ENCODE results near the gene TUBB4A. TPM values are rescaled to one million over a fixed set of nuclear protein-coding genes. Genes with fewer than 3 reads are reported as not detected.

Gene TUBB4A
- total RNA-seq, 6 experiments from 2014 or later, result 0.24 to 19.2 (median 1.4) TPM

- ATAC-seq (peak; percentile 21 to 59 (median 55)), DNase-seq (peak; percentile 47 to 80 (median 75))
- H3K4me1 ChIP-seq, result peaks cover 0 to 7% (median 0%) of the 10 kb centered on the region in 4 donors
- intact Hi-C loops (cut with DNase I), result no loop called here
- H3K4me3 ChIP-seq, result peak overlapping the region; percentile 66 to 83 (median 74)
- WGBS (ENCODE audit: insufficient coverage, low coverage, low lambda C conversion rate, missing lambda C conversion rate), result 49% methylated on average over 7 of the region's 16 CpGs
- peak overlapping the region in 1 of 3 donors; percentile 87 for H3K27ac ChIP-seq
- no peak for TF ChIP-seq POLR2A (IDR thresholded peaks at IDR 0.05)
- TF ChIP-seq, protein P1, sequence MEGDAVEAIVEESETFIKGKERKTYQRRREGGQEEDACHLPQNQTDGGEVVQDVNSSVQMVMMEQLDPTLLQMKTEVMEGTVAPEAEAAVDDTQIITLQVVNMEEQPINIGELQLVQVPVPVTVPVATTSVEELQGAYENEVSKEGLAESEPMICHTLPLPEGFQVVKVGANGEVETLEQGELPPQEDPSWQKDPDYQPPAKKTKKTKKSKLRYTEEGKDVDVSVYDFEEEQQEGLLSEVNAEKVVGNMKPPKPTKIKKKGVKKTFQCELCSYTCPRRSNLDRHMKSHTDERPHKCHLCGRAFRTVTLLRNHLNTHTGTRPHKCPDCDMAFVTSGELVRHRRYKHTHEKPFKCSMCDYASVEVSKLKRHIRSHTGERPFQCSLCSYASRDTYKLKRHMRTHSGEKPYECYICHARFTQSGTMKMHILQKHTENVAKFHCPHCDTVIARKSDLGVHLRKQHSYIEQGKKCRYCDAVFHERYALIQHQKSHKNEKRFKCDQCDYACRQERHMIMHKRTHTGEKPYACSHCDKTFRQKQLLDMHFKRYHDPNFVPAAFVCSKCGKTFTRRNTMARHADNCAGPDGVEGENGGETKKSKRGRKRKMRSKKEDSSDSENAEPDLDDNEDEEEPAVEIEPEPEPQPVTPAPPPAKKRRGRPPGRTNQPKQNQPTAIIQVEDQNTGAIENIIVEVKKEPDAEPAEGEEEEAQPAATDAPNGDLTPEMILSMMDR (IDR thresholded peaks at IDR 0.05), result no peak
- H3K9me3 ChIP-seq, result no peaks in the 10 kb centered on the region
- peaks cover 0 to 4% (median 1%) of the 10 kb centered on the region in 4 donors for H3K36me3 ChIP-seq
- H3K27me3 ChIP-seq, result no peaks in the 10 kb centered on the region
Measured at GRCh38 chr19:6458695-6459261, 43.3 kb downstream of the TUBB4A start.

DNA sequence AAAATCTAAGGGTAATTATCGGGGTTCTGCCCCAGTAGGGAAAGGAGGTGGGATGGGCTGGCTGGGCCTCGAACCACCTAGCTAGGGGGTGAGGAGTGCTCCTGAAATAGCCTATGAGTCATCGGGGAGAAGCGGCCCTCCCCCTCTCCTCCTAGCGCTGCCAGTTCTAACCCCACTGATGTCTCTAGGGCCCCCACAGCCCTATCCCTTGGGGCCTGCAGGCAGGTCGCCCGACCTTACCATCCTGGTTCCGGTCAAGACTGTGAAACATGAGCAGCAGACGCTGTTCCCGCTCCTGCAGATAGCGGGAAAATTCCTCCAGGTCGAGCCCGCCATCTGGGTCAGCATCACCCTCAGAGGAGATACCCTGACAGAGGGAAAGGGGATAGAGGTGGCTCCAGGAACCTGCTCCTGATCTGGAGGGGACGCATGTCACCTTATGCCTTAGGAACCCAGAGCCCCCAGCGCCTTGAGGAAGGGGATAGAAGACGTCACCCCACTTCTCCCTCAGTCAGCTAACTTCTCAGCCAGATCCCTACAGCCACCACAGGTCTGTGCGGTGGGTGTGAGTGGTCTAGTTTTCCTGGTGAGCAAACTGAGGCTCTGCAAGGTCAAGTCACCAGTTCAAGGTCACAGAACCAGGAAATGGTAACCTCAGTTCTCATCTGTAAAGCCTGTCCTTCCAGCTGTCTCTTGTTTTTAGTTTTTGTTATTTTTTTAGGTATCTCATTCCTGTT lies 44.0 kb downstream of the TUBB4A start:
- intact Hi-C loops (cut with DNase I), result no loop called here
- no peak overlapping the region for H3K27ac ChIP-seq
- DNase-seq, result no peak

DNA sequence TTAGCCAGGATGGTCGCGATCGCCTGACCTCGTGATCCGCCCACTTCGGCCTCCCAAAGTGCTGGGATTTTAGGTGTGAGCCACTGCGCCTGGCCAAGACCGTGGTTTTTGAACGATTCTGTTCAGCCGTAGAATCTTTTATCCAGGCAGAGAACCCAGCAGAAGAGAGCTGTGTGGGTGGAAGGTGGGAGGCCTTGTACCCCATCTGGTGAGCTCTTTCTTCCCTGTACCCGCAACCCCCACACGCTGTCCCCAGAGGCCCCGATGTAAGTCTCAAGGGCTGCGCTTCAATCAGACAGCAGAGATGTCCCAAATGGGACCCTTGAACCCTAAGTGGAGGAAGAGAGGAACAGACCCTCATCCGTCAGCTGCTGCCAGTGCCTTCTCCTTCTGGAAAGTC lies 46.2 kb downstream of the TUBB4A start:
- H3K4me1 ChIP-seq, result peaks cover 0 to 7% (median 0%) of the 10 kb centered on the region in 4 donors
- no peaks in the 10 kb centered on the region for H3K27me3 ChIP-seq
- H3K27ac ChIP-seq, result no peak overlapping the region
- intact Hi-C loops (cut with DNase I), result no loop called here
- no peak for TF ChIP-seq POLR2A (IDR thresholded peaks at IDR 0.05)
- TF ChIP-seq, protein P1 (IDR thresholded peaks at IDR 0.05), result no peak
- no peak for ATAC-seq
- no peak overlapping the region for H3K4me3 ChIP-seq
- WGBS (ENCODE audit: insufficient coverage, low coverage, low lambda C conversion rate, missing lambda C conversion rate), result 100% methylated on average over 1 of the region's 15 CpGs
- H3K36me3 ChIP-seq, result peaks cover 0 to 7% (median 5%) of the 10 kb centered on the region in 4 donors
- H3K9me3 ChIP-seq, result no peaks in the 10 kb centered on the region
- no peak for DNase-seq

More for the DNA sequence above, 44.0 kb downstream of the TUBB4A start:
- H3K9me3 ChIP-seq, result no peaks in the 10 kb centered on the region
- H3K27me3 ChIP-seq, result no peaks in the 10 kb centered on the region
- WGBS (ENCODE audit: insufficient coverage, low coverage, low lambda C conversion rate, missing lambda C conversion rate), result 82% methylated on average over 2 of the region's 17 CpGs
- ATAC-seq, result no peak
- TF ChIP-seq, protein P1 (IDR thresholded peaks at IDR 0.05), result no peak
- TF ChIP-seq POLR2A (IDR thresholded peaks at IDR 0.05), result no peak
- H3K36me3 ChIP-seq, result peaks cover 0 to 7% (median 5%) of the 10 kb centered on the region in 4 donors
- H3K4me3 ChIP-seq, result peak overlapping the region in 1 of 3 donors; percentile 83
- H3K4me1 ChIP-seq, result peaks cover 0 to 7% (median 0%) of the 10 kb centered on the region in 4 donors

DNA sequence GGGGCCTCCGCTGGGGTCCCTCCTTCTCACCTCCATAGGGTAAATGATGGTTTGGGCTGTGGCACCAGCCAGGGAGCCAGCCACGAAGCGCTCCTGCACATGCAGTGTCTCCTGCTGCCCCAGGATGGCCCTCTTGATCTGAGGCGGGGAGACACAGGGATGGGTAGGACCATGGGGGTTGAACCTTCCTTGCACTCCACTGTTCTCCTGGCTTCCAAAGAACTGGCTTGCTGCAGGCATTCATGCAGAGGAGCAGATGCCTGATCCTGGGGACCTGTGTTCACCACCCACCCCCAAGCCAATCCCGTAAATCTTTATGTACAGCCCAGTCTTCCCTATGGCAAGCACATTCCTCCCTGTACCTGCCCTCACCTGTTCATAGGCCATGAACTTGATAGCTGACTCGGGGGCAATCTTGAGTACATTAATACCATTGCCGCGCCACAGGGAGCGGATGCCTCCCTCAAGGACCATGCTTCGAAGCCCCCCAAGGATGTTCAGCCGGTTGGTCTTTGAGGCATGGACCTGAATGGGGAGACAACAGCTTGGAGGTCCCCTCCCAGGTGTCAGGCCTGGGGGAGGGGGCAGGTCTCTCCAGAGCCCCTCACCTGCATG lies 48.1 kb downstream of the TUBB4A start:
- peaks cover 0 to 7% (median 5%) of the 10 kb centered on the region in 4 donors for H3K36me3 ChIP-seq

More for the DNA sequence above, 48.1 kb downstream of the TUBB4A start:
- Histone ChIP-seq H3K27ac (no peak overlapping the region), H3K4me3 (no peak overlapping the region), H3K4me1 (peaks cover 0 to 6% (median 0%) of the 10 kb centered on the region in 4 donors), H3K9me3 (no peaks in the 10 kb centered on the region), H3K27me3 (no peaks in the 10 kb centered on the region)
- WGBS (ENCODE audit: insufficient coverage, low coverage, low lambda C conversion rate, missing lambda C conversion rate), result no CpG with 5 or more reads among the region's 11 CpGs
- intact Hi-C loops (cut with DNase I), result no loop called here
- ATAC-seq (no peak), DNase-seq (no peak)
- TF ChIP-seq POLR2A (IDR thresholded peaks at IDR 0.05), result no peak
- TF ChIP-seq, protein P1 (IDR thresholded peaks at IDR 0.05), result no peak

All from right lobe of liver (tissue), 6 donors.